Measurements from ENCODE around the gene KLK13. TPM values are rescaled to one million over a fixed set of nuclear protein-coding genes. Genes with fewer than 3 reads are reported as not detected.

KLK13 gene
- total and polyA plus RNA-seq, 4 experiments from 2014 or later: not detected

DNA sequence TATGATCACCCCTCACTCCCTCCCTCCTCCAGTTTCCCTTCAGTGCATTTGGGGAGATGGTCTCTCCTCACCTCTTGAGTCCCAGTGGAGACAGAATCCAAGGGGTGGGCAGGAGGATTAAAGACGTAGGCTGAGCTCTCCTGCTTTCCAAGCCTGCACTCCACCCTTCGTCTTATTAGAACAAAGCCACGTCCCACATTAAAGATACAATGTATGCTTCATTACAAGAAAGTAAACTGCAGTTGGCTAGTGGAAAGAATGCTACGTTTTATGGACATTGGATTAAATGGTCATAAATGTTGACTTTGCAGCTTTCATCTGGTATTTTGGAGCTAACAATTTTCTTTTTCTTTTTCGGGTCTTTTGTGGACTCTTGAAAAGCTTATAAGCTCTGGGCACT is 37.0 kb downstream of the KLK13 start:
- Histone ChIP-seq H3K9me3 (ENCODE audit: control insufficient read depth in 1 of 2, low read length in 2 of 2) (no peaks in the 10 kb centered on the region), H3K36me3 (ENCODE audit: insufficient read depth, low read length) (no peaks in the 10 kb centered on the region), H3K4me3 (ENCODE audit: low read length in 2 of 2) (no peak overlapping the region), H3K27me3 (ENCODE audit: insufficient read depth, low read length) (no peaks in the 10 kb centered on the region), H3K4me1 (ENCODE audit: insufficient read depth, low read length) (no peaks in the 10 kb centered on the region), H3K27ac (ENCODE audit: low read depth, low read length) (no peak overlapping the region)
- intact Hi-C loops (cut with micrococcal nuclease): no loop called here
- Mint-ChIP-seq H3K36me3 (no peaks in the 10 kb centered on the region), H3K4me1 (peaks cover 0 to 3% (median under 1%) of the 10 kb centered on the region in 4 donors), H3K27me3 (peaks cover 24 to 29% of the 10 kb centered on the region in 2 donors), H3K4me3 (no peak overlapping the region), H3K9me3 (peaks cover 0 to 4% (median 0%) of the 10 kb centered on the region in 8 donors), H3K27ac (no peak overlapping the region)
- CTCF ChIA-PET (ENCODE audit: partially characterized antibody): no interaction called here
- POLR2A ChIA-PET (ENCODE audit: partially characterized antibody): no interaction called here
- DNase-seq: no peak

DNA sequence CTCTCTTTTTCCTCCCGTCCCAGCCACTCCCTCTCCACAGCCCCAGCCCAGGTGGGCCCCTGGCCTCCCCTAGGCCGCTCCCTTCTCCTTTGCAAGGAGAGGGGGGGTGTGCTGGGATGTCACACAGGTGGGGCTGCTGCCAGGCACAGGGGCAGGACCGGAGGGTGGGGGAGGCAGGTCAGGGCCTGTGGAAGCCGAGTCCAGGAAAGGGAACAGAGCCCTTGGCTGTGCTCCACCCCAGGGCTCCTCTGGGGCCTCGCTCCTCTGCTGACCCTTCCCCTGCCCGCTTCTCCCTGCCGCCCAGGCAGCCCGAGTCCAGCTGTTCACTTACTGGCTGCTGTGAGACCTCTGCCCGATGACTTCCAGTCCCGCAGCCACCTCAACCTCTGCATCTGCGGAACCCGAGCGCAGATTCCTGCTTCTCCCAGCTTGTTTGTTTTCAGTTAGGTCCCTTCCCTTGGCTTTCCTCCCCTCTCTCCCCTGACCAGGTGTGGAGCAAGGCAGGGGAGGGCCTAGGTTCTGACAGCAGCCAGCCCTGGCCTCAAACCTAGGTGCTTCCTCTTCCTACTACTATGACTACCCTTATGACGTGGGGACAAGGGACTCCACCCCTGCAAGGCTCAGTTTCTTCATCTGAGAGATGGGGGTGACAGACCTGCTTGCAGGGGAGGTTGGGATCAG is 37.6 kb downstream of the KLK13 start:
- Mint-ChIP-seq H3K27me3 (peaks cover 28 to 34% of the 10 kb centered on the region in 2 donors), H3K4me1 (peaks cover 0 to 3% (median under 1%) of the 10 kb centered on the region in 4 donors)

DNA sequence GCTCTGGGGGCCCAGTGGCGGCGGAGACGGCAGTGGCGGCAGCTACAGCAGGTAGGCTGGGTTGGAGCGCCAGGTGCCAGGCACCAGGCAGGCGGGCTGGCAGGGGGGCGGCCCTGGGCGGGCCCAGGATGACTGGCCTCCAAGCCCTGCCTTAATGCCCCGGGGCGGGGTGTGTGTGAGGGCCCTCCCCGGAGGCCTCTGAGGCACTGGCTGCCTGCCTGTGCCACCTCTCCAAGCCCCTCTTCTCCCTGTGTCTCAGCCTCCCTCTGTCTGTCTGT is 38.4 kb downstream of the KLK13 start, which contains the start of gene KLK11:
Gene KLK11 (minus strand): TSS at position 63 of the 278 bp plus-strand sequence. CDS start 985 bp downstream, outside the sequence.
- no peaks in the 10 kb centered on the region for H3K4me1 ChIP-seq (ENCODE audit: insufficient read depth, low read length)
- Mint-ChIP-seq H3K4me3 (no peak within 1 kb of the TSS), H3K9me3 (peaks cover 0 to 4% (median 0%) of the 10 kb centered on the region in 8 donors), H3K27ac (peak within 1 kb of the TSS in 2 of 7 donors; percentile 9 to 10), H3K36me3 (no peaks in the 10 kb centered on the region), H3K4me1 (peaks cover 0 to 3% (median under 1%) of the 10 kb centered on the region in 4 donors), H3K27me3 (peaks cover 25 to 33% of the 10 kb centered on the region in 2 donors)
- ChIA-PET CTCF (ENCODE audit: partially characterized antibody) (no interaction called here), POLR2A (ENCODE audit: partially characterized antibody) (no interaction called here)
- intact Hi-C loops (cut with micrococcal nuclease): no loop called here
- no peaks in the 10 kb centered on the region for H3K9me3 ChIP-seq (ENCODE audit: control insufficient read depth in 1 of 2, low read length in 2 of 2)
- no peak within 1 kb of the TSS for H3K27ac ChIP-seq (ENCODE audit: low read depth, low read length)
- no peak within 1 kb of the TSS for H3K4me3 ChIP-seq (ENCODE audit: low read length in 2 of 2)
- DNase-seq: no peak
- H3K27me3 ChIP-seq (ENCODE audit: insufficient read depth, low read length): no peaks in the 10 kb centered on the region
- no peaks in the 10 kb centered on the region for H3K36me3 ChIP-seq (ENCODE audit: insufficient read depth, low read length)

More for the DNA sequence above, 37.6 kb downstream of the KLK13 start:
- no peaks in the 10 kb centered on the region for H3K4me1 ChIP-seq (ENCODE audit: insufficient read depth, low read length)
- no peak overlapping the region for H3K4me3 ChIP-seq (ENCODE audit: low read length in 2 of 2)
- Mint-ChIP-seq H3K27ac (no peak overlapping the region), H3K36me3 (no peaks in the 10 kb centered on the region), H3K4me3 (no peak overlapping the region), H3K9me3 (peaks cover 0 to 4% (median 0%) of the 10 kb centered on the region in 8 donors)
- no peaks in the 10 kb centered on the region for H3K27me3 ChIP-seq (ENCODE audit: insufficient read depth, low read length)
- H3K36me3 ChIP-seq (ENCODE audit: insufficient read depth, low read length): no peaks in the 10 kb centered on the region
- H3K27ac ChIP-seq (ENCODE audit: low read depth, low read length): no peak overlapping the region
- POLR2A ChIA-PET (ENCODE audit: partially characterized antibody): no interaction called here
- intact Hi-C loops (cut with micrococcal nuclease): no loop called here
- DNase-seq: no peak
- H3K9me3 ChIP-seq (ENCODE audit: control insufficient read depth in 1 of 2, low read length in 2 of 2): no peaks in the 10 kb centered on the region
- CTCF ChIA-PET (ENCODE audit: partially characterized antibody): no interaction called here

DNA sequence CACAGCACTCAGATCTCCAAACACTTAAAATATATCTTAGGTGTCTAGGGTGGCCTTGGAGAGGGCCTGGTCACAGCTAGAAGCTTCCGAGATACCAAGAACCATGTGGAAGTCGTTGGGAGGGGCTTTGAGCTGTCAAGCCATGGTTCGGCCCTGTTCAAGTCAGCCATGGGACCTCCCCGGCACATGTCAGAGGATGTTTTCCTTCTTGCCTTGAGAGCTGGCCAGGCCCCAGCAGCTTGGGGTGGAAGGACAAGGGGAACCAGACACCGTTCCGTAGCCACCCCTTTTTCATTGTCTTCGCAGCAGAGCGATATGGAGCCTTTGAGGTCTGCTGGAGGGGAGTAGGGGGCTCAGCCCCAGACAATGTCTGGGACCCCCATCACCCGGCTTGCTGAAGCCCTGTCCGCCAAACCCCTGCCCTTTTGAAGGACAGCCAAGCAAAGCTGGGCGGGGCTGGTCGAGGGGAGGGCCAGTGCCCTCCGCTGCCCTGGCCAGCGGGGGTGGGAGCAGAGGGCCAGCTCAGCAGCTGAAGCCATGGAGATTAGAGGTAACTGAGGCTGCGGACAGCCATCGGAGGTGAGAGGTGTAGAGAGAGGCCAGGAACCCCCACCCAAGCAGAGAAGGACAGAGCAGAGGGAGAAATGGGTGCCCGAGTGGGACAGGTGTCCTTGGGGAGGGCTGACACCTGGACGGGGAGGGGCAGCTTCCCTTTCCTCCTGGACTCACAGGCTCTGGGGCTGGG is 38.9 kb downstream of the KLK13 start:
- H3K36me3 Mint-ChIP-seq: no peaks in the 10 kb centered on the region
- peaks cover 24 to 32% of the 10 kb centered on the region in 2 donors for H3K27me3 Mint-ChIP-seq
- H3K4me3 ChIP-seq (ENCODE audit: low read length in 2 of 2): no peak overlapping the region
- no peak overlapping the region for H3K27ac ChIP-seq (ENCODE audit: low read depth, low read length)
- intact Hi-C loops (cut with micrococcal nuclease): no loop called here
- peaks cover 0 to 4% (median 0%) of the 10 kb centered on the region in 8 donors for H3K9me3 Mint-ChIP-seq
- peaks cover 0 to 4% (median 2%) of the 10 kb centered on the region in 4 donors for H3K4me1 Mint-ChIP-seq
- ChIA-PET POLR2A (ENCODE audit: partially characterized antibody) (no interaction called here), CTCF (ENCODE audit: partially characterized antibody) (no interaction called here)
- no peaks in the 10 kb centered on the region for H3K9me3 ChIP-seq (ENCODE audit: control insufficient read depth in 1 of 2, low read length in 2 of 2)
- H3K27ac Mint-ChIP-seq: no peak overlapping the region
- H3K4me3 Mint-ChIP-seq: no peak overlapping the region
- H3K36me3 ChIP-seq (ENCODE audit: insufficient read depth, low read length): no peaks in the 10 kb centered on the region
- no peak for DNase-seq
- no peaks in the 10 kb centered on the region for H3K27me3 ChIP-seq (ENCODE audit: insufficient read depth, low read length)
- no peaks in the 10 kb centered on the region for H3K4me1 ChIP-seq (ENCODE audit: insufficient read depth, low read length)

GRCh38 chr19:51025401-51025800 is 39.5 kb downstream of the KLK13 start:
- Mint-ChIP-seq H3K4me3 (no peak overlapping the region), H3K4me1 (peaks cover 0 to 6% (median 2%) of the 10 kb centered on the region in 4 donors), H3K27ac (no peak overlapping the region), H3K9me3 (peaks cover 0 to 2% (median 0%) of the 10 kb centered on the region in 8 donors), H3K36me3 (no peaks in the 10 kb centered on the region), H3K27me3 (peaks cover 23 to 29% of the 10 kb centered on the region in 2 donors)
- ChIA-PET POLR2A (ENCODE audit: partially characterized antibody) (no interaction called here), CTCF (ENCODE audit: partially characterized antibody) (no interaction called here)
- no peak overlapping the region for H3K27ac ChIP-seq (ENCODE audit: low read depth, low read length)
- intact Hi-C loops (cut with micrococcal nuclease): no loop called here
- H3K9me3 ChIP-seq (ENCODE audit: control insufficient read depth in 1 of 2, low read length in 2 of 2): no peaks in the 10 kb centered on the region
- no peaks in the 10 kb centered on the region for H3K27me3 ChIP-seq (ENCODE audit: insufficient read depth, low read length)
- H3K36me3 ChIP-seq (ENCODE audit: insufficient read depth, low read length): no peaks in the 10 kb centered on the region
- H3K4me1 ChIP-seq (ENCODE audit: insufficient read depth, low read length): no peaks in the 10 kb centered on the region
- no peak for DNase-seq
- no peak overlapping the region for H3K4me3 ChIP-seq (ENCODE audit: low read length in 2 of 2)

DNA sequence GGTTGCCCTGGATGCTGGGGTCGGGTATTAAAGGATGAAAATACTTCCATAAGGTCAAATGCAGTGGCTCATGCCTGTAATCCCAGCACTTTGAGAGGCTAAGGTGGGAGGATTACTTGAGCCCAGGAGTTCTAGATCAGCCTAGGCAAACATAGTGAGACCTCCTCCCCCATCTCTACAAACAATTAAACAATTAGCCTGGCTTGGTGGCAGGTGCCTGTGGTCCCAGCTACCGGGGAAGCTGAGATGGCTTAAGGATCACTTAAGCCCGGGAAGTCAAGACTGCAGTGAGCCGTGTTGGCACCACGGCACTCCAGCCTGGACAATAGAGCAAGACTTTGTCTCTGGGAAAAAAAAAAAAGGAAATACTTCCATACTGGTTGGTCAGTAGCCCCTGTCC is 40.0 kb downstream of the KLK13 start:
- Mint-ChIP-seq H3K27me3 (peaks cover 24 to 32% of the 10 kb centered on the region in 2 donors), H3K9me3 (peaks cover 0 to 2% (median 0%) of the 10 kb centered on the region in 8 donors), H3K36me3 (no peaks in the 10 kb centered on the region), H3K4me1 (peaks cover 3 to 6% (median 4%) of the 10 kb centered on the region in 4 donors), H3K4me3 (no peak overlapping the region), H3K27ac (no peak overlapping the region)
- H3K4me3 ChIP-seq (ENCODE audit: low read length in 2 of 2): no peak overlapping the region
- intact Hi-C loops (cut with micrococcal nuclease): no loop called here
- H3K4me1 ChIP-seq (ENCODE audit: insufficient read depth, low read length): no peaks in the 10 kb centered on the region
- H3K27me3 ChIP-seq (ENCODE audit: insufficient read depth, low read length): peaks cover 2% of the 10 kb centered on the region
- no peak for DNase-seq
- no peak overlapping the region for H3K27ac ChIP-seq (ENCODE audit: low read depth, low read length)
- no peaks in the 10 kb centered on the region for H3K9me3 ChIP-seq (ENCODE audit: control insufficient read depth in 1 of 2, low read length in 2 of 2)
- CTCF ChIA-PET (ENCODE audit: partially characterized antibody): no interaction called here
- H3K36me3 ChIP-seq (ENCODE audit: insufficient read depth, low read length): no peaks in the 10 kb centered on the region
- POLR2A ChIA-PET (ENCODE audit: partially characterized antibody): no interaction called here

DNA sequence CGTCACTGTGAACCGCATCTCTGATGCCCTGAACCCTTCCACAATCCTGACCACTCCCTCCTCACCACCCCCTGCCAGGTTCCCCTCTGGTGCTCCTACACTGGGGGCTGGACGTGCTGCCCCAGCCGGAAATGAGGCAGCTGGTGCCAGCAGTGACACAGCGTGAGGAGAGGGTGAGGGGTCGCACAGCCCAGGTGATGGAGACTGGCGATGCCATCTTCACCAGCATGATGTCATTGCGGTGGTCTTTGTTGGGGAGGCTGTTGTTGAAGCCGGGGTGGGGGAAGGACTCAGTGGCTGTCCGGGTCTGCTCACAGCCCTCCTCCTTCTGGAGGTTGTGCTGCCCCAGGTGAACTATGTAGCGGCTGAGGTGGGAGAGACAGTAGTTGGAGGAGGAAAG is 40.9 kb downstream of the KLK13 start:
- no peaks in the 10 kb centered on the region for H3K4me1 ChIP-seq (ENCODE audit: insufficient read depth, low read length)
- ChIA-PET POLR2A (ENCODE audit: partially characterized antibody) (no interaction called here), CTCF (ENCODE audit: partially characterized antibody) (no interaction called here)
- H3K9me3 ChIP-seq (ENCODE audit: control insufficient read depth in 1 of 2, low read length in 2 of 2): no peaks in the 10 kb centered on the region
- Mint-ChIP-seq H3K9me3 (peaks cover 0 to 2% (median 0%) of the 10 kb centered on the region in 8 donors), H3K27me3 (peaks cover 20 to 33% of the 10 kb centered on the region in 2 donors), H3K4me3 (no peak overlapping the region), H3K4me1 (peaks cover 4 to 7% (median 5%) of the 10 kb centered on the region in 4 donors), H3K27ac (no peak overlapping the region), H3K36me3 (no peaks in the 10 kb centered on the region)
- H3K27ac ChIP-seq (ENCODE audit: low read depth, low read length): no peak overlapping the region
- H3K27me3 ChIP-seq (ENCODE audit: insufficient read depth, low read length): peaks cover 5% of the 10 kb centered on the region
- no peak overlapping the region for H3K4me3 ChIP-seq (ENCODE audit: low read length in 2 of 2)
- no peaks in the 10 kb centered on the region for H3K36me3 ChIP-seq (ENCODE audit: insufficient read depth, low read length)
- intact Hi-C loops (cut with micrococcal nuclease): no loop called here
- no peak for DNase-seq
